Transverse colon (tissue), 4 donors: ENCODE data around the gene PCLO. TPM values are rescaled to one million over a fixed set of nuclear protein-coding genes. Genes with fewer than 3 reads are reported as not detected.

ENCODE experiments used
- DNase-seq: peaks from one replicate; pipeline ENCODE4 v3.0.0-alpha.2; 2019
- H3K27ac ChIP-seq, 4 donors: fragments of 200-600 bp; sonication (generic); 2 replicates each; pipeline ENCODE4 v1.5.1; 2016 to 2018; ENCODE audit warnings: inconsistent platforms in 4 of 4
- H3K27me3 ChIP-seq: fragments of 200-600 bp; sonication (generic); 2 replicates; pipeline ENCODE4 v1.5.1; 2017; ENCODE audit warnings: inconsistent platforms
- H3K36me3 ChIP-seq, 4 donors: fragments of 200-600 bp; sonication (generic); 2 replicates each; pipeline ENCODE4 v1.5.1; 2017 to 2019; ENCODE audit warnings: inconsistent platforms in 4 of 4
- H3K4me1 ChIP-seq, 4 donors: fragments of 200-600 bp; sonication (generic); 2 replicates each; pipeline ENCODE4 v1.5.1; 2017 to 2020; ENCODE audit warnings: inconsistent platforms in 4 of 4
- H3K4me3 ChIP-seq, 4 donors: fragments of 200-600 bp; sonication (generic); 1 replicate in 1 of 4; 2 replicates in 3 of 4; pipeline versions ENCODE4 v1.5.1 to v1.6.1; 2017 to 2019; ENCODE audit warnings: inconsistent platforms in 4 of 4
- H3K9me3 ChIP-seq, 2 donors: fragments of 200-600 bp; sonication (generic); 2 replicates each; pipeline ENCODE4 v1.5.1; 2017 to 2019; ENCODE audit warnings: inconsistent platforms in 2 of 2
- CTCF ChIP-seq, 5 experiments: fragments of 200-600 bp in 3 of 5; fragments of 450-650 bp in 2 of 5; sonication (generic) in 3 of 5; IDR thresholded peaks; 1 replicate in 2 of 5; 2 replicates in 3 of 5; pipeline ENCODE4 v1.5.1; 2016 to 2017; ENCODE audit warnings: antibody characterized with exemption in 5 of 5, inconsistent platforms in 3 of 5, mild to moderate bottlenecking in 2 of 5, moderate library complexity in 1 of 5
- EP300 ChIP-seq: sonication (generic); formaldehyde crosslinking; IDR thresholded peaks from one replicate; pipeline ENCODE4 v1.6.1; 2017; ENCODE audit warnings: antibody characterized with exemption, low read depth
- POLR2A ChIP-seq: fragments of 450-650 bp; IDR thresholded peaks from one replicate; pipeline ENCODE4 v1.6.1; 2016; ENCODE audit warnings: antibody characterized with exemption, mild to moderate bottlenecking, moderate library complexity
- POLR2AphosphoS5 ChIP-seq, 3 donors: sonication (generic); formaldehyde crosslinking; IDR thresholded peaks; one replicate each; pipeline ENCODE4 v1.6.1; 2016; ENCODE audit warnings: antibody characterized with exemption in 3 of 3
- WGBS, 2 donors: methylation state at CpG; one replicate each; pipeline ENCODE4 v1.1.5; 2018; ENCODE audit warnings: low coverage in 1 of 2; 5-methylcytosine and 5-hydroxymethylcytosine counted together
- in situ Hi-C, 4 donors: fragments of 200-750 bp; cut with MboI; loops; one replicate each; pipeline versions ENCODE4 v1.15.0 to v1.15.1; 2017; ENCODE audit warnings: low sequenced_read_pairs in 3 of 4, low pct_ligation_motif_present in 1 of 4, low pct_unique_long_range_greater_than_20kb in 1 of 4
- intact Hi-C: fragments of 100-400 bp; cut with DNase I; formaldehyde crosslinking; loops from one replicate; pipeline ENCODE4 v1.15.1; 2023; ENCODE audit warnings: low total_unique reads
- total RNA-seq, 4 donors: library from RNA; depleted of rRNA; stranded (reverse); fragments of >200 nt; gene quantifications; one replicate each; pipeline ENCODE4 v1.1.0, GENCODE V29; 2016

The PCLO gene
- total RNA-seq, 4 donors from 2014 or later = 9.8 to 39.8 (median 16.2) TPM

DNA sequence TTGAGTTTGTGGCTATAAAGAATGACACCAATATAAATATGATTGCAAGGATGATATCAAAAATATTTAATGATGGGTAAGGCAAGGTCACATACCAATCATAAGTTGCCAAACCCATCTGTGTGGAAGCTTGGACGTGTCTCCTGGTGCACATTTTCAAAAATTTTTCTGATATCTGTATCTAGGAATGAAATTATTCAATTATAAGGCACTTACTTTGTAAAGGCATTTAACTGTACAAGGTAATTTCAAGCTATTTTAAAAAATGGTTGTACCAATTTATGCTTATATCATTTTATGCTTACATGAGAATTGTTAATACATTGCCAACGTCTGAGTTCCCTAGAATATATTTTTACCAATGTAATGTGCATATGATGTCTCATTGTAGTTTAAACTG is 412.7 kb downstream of the PCLO start:
- intact Hi-C loops = no loop called here
- 49 to 68% methylated on average over 2 of the region's 2 CpGs for WGBS, 2 donors
- no peak for DNase-seq

DNA sequence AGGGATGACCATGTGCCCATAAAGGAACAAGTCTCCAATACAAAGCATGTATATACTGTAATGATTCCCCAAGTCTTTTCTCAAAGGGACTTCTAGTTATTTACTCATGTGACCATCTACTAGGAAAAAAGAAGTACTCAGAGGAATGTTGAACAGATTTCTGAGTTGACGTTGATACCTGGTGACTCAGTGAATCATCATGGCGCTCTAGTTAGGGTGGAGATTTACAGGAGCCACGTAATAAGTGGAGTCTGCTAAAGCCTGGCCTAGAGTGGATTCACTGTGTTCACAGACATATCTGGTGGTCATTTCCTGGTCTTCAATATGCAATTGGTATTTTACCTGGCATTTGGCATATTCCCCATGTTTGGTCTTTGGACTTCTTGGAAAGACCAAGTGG is 416.9 kb downstream of the PCLO start:
- 91% methylated on average over 3 of the region's 3 CpGs; no CpG with 5 or more reads in 1 of the 2 donors for WGBS, 2 donors
- Histone ChIP-seq H3K4me3 (no peak overlapping the region), H3K27ac (no peak overlapping the region), H3K4me1 (no peaks in the 10 kb centered on the region), H3K27me3 (no peaks in the 10 kb centered on the region), H3K9me3 (no peaks in the 10 kb centered on the region), H3K36me3 (no peaks in the 10 kb centered on the region)
- DNase-seq = no peak
- in situ Hi-C loops = loop anchor here in 2 of 4 donors (25.0 kb wide), 2 partner anchors 509 to 709 kb away; no protein-coding TSS in a partner anchor
- intact Hi-C loops = no loop called here
- TF ChIP-seq POLR2AphosphoS5 (IDR thresholded peaks at IDR 0.05) = no peak
- no peak for TF ChIP-seq EP300
- no peak for TF ChIP-seq POLR2A
- TF ChIP-seq CTCF (IDR thresholded peaks at IDR 0.05) = no peak

More for the DNA sequence above, 412.7 kb downstream of the PCLO start:
- no peak overlapping the region for H3K4me3 ChIP-seq
- H3K27ac ChIP-seq = no peak overlapping the region
- H3K9me3 ChIP-seq = no peaks in the 10 kb centered on the region
- in situ Hi-C loops = no loop called here
- H3K27me3 ChIP-seq = no peaks in the 10 kb centered on the region
- no peaks in the 10 kb centered on the region for H3K4me1 ChIP-seq
- TF ChIP-seq CTCF (IDR thresholded peaks at IDR 0.05) (no peak), EP300 (no peak), POLR2A (no peak), POLR2AphosphoS5 (IDR thresholded peaks at IDR 0.05) (no peak)
- H3K36me3 ChIP-seq = no peaks in the 10 kb centered on the region

- intact Hi-C loops = no loop called here
- no peak for DNase-seq
- Histone ChIP-seq H3K27me3 (no peaks in the 10 kb centered on the region), H3K36me3 (no peaks in the 10 kb centered on the region), H3K9me3 (no peaks in the 10 kb centered on the region), H3K4me3 (no peak overlapping the region), H3K4me1 (no peaks in the 10 kb centered on the region), H3K27ac (no peak overlapping the region)
- no peak for TF ChIP-seq POLR2AphosphoS5 (IDR thresholded peaks at IDR 0.05)
- no peak for TF ChIP-seq POLR2A
- TF ChIP-seq CTCF (IDR thresholded peaks at IDR 0.05) = no peak
- TF ChIP-seq EP300 = no peak
- in situ Hi-C loops = loop anchor here in 2 of 4 donors (25.0 kb wide), 2 partner anchors 508 to 708 kb away; no protein-coding TSS in a partner anchor
- 73 to 89% methylated on average over 1 to 2 of the region's 2 CpGs for WGBS, 2 donors
Observed at GRCh38 chr7:82745117-82745516, 417.6 kb downstream of the PCLO start.

DNA sequence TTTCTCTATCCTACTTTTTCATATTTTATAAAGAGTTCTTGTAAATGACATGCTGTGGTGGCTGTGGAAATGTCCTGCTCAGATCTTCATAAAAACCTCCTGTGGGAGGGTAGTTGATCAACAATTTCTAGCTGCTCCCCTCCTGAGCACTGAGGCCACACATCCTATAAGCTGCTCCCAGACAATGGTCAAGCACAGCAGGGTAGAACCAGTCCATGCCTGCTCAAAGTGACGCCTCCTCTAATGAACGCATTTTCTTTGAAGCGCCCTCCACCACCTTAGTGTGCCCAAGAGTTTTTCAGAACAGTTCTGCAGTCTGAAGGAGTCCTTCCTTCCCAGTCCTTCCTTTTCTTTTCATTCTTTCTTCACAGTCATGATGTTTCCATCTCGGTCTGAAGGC is 420.5 kb downstream of the PCLO start:
- intact Hi-C loops = no loop called here
- TF ChIP-seq POLR2A = no peak
- no peak for TF ChIP-seq CTCF (IDR thresholded peaks at IDR 0.05)
- no peak for TF ChIP-seq EP300
- no peak for TF ChIP-seq POLR2AphosphoS5 (IDR thresholded peaks at IDR 0.05)
- H3K4me1 ChIP-seq = no peaks in the 10 kb centered on the region
- H3K27me3 ChIP-seq = no peaks in the 10 kb centered on the region
- no peak overlapping the region for H3K4me3 ChIP-seq
- no peaks in the 10 kb centered on the region for H3K36me3 ChIP-seq
- no peak for DNase-seq
- in situ Hi-C loops = loop anchor here in 2 of 4 donors (25.0 kb wide), 2 partner anchors 505 to 705 kb away; no protein-coding TSS in a partner anchor
- 93 to 94% methylated on average over 2 to 4 of the region's 4 CpGs for WGBS, 2 donors
- H3K27ac ChIP-seq = no peak overlapping the region
- no peaks in the 10 kb centered on the region for H3K9me3 ChIP-seq
